SW 1271 (cell line): ENCODE measurements around the gene CLMN.
"Not testable (repeated sequence)": the region's sequence is repeated elsewhere in the genome, so short reads cannot be mapped to it uniquely, and the experiment has no call there.

Experiments used
- DNase-seq, 2 experiments: peaks; one replicate each; lab custom pipeline; 2025; lab: John Stamatoyannopoulos, UW

CLMN gene

GRCh38 chr14:95221531-95221930 lies 98.2 kb downstream of the CLMN start:
- DNase-seq, result no peak

- no peak for DNase-seq
Measured at GRCh38 chr14:95220663-95221231, 99.0 kb downstream of the CLMN start.

GRCh38 chr14:95218472-95219193 lies 101.1 kb downstream of the CLMN start:
- no peak for DNase-seq

GRCh38 chr14:95218006-95218405 lies 101.7 kb downstream of the CLMN start:
- DNase-seq, result no peak

- DNase-seq, result no peak
Measured at GRCh38 chr14:95217391-95217900, 102.3 kb downstream of the CLMN start.

- no peak for DNase-seq
Measured at GRCh38 chr14:95216008-95216407, 103.7 kb downstream of the CLMN start.

GRCh38 chr14:95215094-95215725 lies 104.5 kb downstream of the CLMN start:
- DNase-seq, result no peak

- DNase-seq, result no peak
Measured at GRCh38 chr14:95213774-95214173, 105.9 kb downstream of the CLMN start.

GRCh38 chr14:95211721-95212504 lies 107.8 kb downstream of the CLMN start:
- no peak for DNase-seq

- DNase-seq, result no peak
Measured at GRCh38 chr14:95210699-95211098, 109.0 kb downstream of the CLMN start.

- no peak for DNase-seq
Measured at GRCh38 chr14:95208598-95208997, 111.1 kb downstream of the CLMN start.

- DNase-seq, result no peak
Measured at GRCh38 chr14:95207475-95208233, 112.1 kb downstream of the CLMN start.

GRCh38 chr14:95206534-95206933 lies 113.2 kb downstream of the CLMN start:
- DNase-seq, result no peak

- no peak for DNase-seq
Measured at GRCh38 chr14:95204705-95205104, 115.0 kb downstream of the CLMN start.

- DNase-seq, result not testable (repeated sequence)
Measured at GRCh38 chr14:95201745-95202144, 118.0 kb downstream of the CLMN start.

- DNase-seq, result no peak
Measured at GRCh38 chr14:95200404-95200803, 119.3 kb downstream of the CLMN start.

- DNase-seq, result no peak
Measured at GRCh38 chr14:95199298-95199983, 120.3 kb downstream of the CLMN start.

GRCh38 chr14:95198320-95198719 lies 121.4 kb downstream of the CLMN start:
- DNase-seq, result no peak

GRCh38 chr14:95197551-95197950 lies 122.2 kb downstream of the CLMN start:
- no peak for DNase-seq

- no peak for DNase-seq
Measured at GRCh38 chr14:95196826-95197545, 122.7 kb downstream of the CLMN start.
